GM19043 (cell line): ENCODE results near the gene TREML2.
"Not testable (repeated sequence)": the region's sequence is repeated elsewhere in the genome, so short reads cannot be mapped to it uniquely, and the experiment has no call there.

Experiments
- ATAC-seq: cut with Tn5 transposase; IDR thresholded peaks from one replicate; pipeline ENCODE4 v1.9.1; 2021; ENCODE audit warnings: low read depth; ENCODE audit not compliant: unreplicated experiment

The TREML2 gene

DNA sequence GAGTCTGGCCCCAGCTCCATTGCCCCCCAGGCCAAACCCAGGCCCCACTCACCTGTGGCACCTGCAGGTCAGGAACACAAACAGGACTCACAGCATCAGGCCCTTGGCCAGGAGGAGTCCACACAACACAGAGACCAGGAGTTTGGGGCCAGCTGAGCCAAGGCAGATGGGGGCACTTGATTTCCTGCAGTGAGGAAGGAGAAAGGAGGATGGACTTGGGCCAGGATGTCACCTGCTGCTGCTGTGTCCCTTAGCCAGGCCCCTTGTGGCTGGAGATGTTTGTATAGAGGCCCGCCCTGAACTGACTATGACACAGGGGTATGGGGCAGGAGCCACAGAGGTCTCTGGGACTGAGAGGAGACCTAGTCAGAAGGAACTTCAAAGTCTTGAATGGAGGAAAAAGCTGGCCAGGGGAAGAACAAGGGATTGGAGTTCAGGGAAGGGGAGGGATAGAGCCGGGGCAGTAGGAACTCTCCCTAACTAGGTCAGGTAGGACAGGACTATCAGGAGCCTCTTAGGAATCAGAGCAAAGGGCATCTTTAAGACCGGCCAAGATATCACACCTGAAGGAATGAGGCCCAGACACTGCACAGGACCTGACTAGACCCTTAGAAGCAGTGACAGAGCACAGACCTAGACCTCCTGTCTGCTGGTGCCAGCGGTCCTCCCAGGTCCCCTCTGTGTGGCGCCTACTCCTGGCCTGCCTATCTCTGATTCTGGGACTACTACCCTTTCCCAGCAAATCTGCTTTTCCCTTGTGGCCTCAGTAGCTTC is 8.8 kb upstream of the TREML2 start:
- ATAC-seq, result no peak

DNA sequence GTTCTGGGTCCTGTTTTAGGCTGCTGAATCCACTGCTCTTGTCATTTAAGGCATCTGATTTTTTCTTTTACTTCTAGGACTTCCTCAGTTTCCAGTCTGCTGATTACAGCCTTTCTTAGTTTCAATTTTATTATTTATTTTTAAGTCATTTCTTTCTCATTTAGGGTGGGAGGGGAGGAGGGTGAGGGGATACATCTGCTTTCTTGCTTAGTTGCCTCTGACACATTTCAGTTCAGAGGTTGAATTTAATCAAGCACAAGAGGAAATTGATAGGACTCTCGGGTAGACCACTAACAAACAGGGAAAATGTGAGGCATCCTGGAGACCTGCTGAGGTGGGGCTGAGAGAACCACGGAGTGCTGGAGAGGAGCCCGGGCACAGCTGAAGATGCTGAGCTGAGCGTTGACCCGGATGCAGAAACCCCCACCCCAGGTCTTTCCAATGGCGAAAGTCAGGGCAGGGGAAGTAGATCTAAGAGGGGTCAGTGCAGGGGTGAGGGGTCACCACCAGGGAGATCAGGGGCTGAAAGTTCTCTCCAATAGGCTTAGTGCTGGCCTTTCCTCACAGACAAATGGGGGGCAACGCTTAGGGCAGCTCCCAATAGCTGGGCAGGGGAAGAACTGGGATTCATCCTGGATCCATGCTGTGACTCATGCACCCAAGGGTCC is 7.6 kb upstream of the TREML2 start:
- ATAC-seq, result no peak

GRCh38 chr6:41204156-41204555 is 3.2 kb upstream of the TREML2 start:
- ATAC-seq, result no peak

GRCh38 chr6:41201764-41202173 is 820 bp upstream of the TREML2 start:
- ATAC-seq, result no peak

- peak; percentile 18 for ATAC-seq
Measured at GRCh38 chr6:41200296-41200900, 551 bp downstream of the TREML2 start.

- no peak for ATAC-seq
Measured at GRCh38 chr6:41199552-41200246, 1.2 kb downstream of the TREML2 start.

GRCh38 chr6:41197234-41197633 is 3.7 kb downstream of the TREML2 start:
- ATAC-seq, result no peak

DNA sequence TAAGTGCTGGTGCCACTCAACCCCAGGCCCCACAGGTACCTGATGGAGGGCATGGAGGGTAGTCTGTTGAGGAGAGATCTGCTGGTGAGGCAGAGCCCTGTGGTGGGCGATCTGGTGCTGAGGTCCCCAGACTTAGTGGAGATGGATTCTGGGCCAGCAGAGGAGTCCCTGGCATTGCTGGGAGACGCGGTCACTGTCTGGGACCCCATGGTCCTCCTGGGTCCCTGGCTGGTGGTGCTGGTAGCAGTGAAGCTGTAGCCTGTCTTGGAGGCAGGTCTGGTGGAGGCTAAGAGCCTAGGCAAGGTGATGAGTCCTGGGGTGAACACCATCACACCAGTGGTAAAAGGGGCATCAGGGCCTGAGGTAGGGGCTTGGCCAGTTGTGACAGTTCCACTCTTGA is 6.6 kb downstream of the TREML2 start:
- ATAC-seq, result no peak

DNA sequence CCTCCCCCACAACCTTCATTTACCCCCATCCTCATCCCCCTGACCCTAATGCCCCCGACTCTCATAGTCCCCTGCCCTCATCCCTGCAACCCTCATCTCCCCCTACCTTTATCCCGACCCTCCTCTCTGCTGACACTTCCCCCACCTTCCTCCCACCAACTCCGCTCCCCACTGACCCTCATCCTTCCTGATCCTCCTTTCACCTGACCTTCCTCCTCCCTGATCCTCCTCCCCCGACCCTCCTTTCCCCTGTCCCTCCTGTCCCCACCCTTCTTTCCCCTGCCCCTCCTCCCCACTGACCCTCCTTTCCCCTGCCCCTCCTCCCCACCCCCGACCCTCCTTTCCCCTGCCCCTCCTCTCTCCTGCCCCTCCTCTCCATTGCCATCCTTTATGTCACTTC is 7.1 kb downstream of the TREML2 start:
- no peak for ATAC-seq

DNA sequence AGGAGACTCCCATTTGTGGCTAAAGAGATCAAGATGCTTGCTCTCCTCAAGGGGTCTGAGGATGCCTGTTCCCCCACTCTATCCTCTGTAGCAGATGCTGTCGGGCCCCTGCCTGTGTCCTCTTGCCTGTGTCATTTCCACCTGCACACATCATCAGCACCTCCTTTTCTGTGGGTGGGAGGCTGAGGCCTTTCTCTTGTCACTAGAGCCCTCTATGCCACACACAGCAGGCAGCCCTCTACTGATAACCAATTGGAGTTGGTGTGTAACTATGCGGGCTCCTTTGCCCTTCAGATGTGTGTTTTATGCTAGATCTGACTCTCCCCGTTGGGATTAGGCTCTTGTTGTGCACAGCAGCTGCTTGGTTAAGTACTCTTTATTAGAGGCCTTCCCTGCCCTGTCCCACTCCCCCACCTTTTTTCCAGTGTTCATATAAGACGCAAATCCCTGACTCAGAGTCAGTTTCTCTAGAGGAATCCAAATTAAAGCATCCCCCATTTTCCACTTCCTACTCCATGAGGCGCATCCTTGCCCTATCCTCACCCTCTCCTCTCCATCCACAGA is 7.7 kb downstream of the TREML2 start:
- no peak for ATAC-seq

GRCh38 chr6:41191569-41191968 is 9.4 kb downstream of the TREML2 start:
- ATAC-seq, result no peak

GRCh38 chr6:41190791-41191190 is 10.2 kb downstream of the TREML2 start:
- no peak for ATAC-seq

- no peak for ATAC-seq
Measured at GRCh38 chr6:41189967-41190366, 11.0 kb downstream of the TREML2 start.

DNA sequence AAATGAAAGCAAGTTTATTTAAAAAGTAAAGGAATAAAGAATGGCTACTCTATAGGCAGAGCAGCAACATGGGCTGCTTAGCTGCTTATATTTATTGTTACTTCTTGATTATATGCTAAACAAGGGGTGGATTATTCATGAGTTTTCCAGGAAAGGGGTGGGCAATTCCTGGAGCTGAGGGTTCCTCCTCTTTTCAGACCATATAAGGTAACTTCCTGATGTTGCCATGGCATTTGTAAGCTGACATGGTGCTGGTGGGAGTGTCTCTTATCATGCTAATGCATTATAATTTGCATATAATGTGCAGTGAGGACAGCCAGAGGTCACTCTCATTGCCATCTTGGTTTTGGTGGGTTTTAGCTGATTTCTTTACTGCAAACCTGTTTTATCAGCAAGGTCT is 11.9 kb downstream of the TREML2 start:
- not testable (repeated sequence) for ATAC-seq

DNA sequence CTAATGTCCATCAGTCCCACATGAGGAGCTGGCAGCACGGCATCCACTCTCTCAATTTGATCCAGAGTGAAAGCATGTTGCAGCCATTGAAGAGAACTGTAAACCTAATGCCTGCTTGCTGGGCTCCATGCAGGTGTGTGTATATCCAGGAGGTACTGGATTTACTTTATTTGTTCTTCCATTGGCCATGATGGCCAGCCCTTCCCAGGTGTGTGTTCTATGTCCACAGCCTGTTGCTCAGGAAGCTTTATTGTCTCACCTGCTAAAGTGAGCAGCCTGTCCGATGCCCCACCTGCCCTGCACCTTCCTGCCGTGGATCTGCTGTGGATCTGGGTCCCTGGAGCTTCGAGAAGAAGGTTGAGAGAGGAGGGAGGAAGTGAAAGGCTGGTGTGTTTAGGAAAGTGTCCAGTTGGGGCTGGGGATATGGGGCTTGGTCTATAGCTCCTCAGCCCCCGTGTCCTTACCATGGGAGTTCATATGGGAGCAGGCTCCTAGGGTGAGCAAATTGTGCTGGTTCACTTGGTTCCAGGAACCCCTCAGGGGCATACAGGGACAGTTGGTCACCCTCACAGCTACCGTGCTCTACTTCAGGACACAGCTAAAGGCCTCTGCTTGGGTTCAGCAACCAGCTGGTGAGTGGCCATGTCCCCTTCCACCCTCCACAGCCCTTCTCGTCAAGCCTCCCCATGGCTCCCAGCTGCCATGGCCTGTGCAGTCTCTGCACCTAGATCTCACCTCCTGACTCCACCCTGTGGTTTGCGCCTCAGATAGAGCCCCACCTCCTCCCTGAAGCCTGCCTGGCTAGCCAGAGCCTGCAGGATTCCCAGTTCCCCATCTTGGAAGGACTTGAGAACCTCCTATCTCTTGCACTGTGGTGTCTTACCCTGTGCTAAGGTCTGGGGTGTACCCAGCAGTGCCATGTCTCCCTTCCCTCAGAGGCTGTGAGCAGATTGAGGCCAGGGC is 12.7 kb downstream of the TREML2 start:
- no peak for ATAC-seq

DNA sequence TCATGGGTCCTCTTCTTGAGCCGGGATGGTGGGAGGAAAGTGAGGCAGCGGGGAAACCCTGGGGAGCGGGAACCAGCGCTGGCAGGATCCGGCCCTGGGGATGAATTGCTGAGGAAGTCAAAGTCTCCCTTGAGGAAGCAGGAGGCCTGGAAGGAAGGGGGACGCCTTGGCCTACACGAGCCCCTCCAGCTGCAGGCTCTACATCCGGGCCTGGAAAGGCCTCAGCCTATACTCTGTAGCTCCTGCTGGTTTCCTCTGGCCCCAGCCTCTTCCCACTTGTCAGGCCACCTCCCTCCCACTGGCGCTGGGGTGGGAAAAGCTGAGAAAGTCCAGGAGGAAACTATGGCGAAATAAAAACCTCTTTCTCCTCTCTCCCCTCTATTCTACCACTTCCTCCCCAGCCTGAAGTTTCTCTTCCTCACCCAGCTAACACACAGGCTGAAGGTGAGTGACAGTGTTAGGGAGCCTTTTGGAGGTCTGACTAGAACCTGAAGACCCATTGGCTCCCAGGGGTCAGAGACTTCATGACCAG is 14.9 kb downstream of the TREML2 start:
- ATAC-seq, result no peak

- no peak for ATAC-seq
Measured at GRCh38 chr6:41184761-41185160, 16.2 kb downstream of the TREML2 start.

DNA sequence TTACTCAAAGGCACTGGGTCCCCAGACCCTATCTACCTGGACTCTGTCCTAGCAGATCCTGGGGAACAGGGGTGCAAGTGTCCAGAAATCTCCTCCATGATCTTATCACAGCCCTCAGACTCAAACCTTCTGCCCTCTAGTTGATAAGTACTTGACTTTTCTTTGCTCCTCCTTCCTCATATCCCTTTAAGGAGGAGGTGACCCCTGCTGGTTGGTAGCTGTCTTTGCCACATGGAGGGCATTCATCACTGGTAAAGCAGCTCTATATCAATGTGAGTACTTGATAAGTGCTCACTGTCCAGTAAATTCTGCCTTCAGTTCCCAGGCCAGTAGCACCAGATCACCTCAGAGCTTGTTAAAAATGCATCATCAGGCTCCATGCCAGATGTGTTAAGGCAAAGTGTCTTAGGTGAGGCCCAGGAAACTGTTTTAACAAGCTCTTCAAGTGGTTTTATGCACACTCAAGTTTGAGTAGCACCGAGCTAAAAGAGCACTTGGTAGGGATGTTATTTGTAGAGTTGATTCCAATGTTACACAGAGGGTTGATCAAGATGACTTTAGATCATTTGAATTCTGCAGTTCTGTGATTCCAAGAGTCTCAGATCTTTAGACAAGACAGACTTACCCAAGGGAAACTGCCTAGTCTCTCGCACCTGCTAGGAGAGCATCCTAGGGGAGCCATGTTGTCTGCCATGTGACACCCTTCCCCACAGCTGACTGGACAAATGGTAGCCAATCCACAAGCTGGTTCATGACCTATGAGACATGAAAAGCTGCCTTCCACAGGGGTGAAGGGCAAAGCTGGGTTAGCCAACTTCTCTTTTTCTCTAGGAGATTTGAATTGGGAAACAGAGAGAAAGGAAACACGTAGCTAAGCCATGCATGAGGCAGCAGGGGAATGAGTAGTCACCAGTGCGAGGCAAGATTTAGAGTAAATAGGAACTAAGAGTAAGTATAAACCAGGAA is 18.6 kb downstream of the TREML2 start:
- peak; percentile 51 for ATAC-seq
